Ovary (tissue), 3 donors: ENCODE measurements around the gene SUGP1.

Experiments used
- CTCF ChIP-seq, 3 donors: fragments of 450-650 bp in 2 of 3; fragments of 200-600 bp in 1 of 3; IDR thresholded peaks; one replicate each; pipeline versions ENCODE4 v1.5.1 to v1.8.0; 2016 to 2022; ENCODE audit warnings: antibody characterized with exemption in 3 of 3, mild to moderate bottlenecking in 1 of 3
- POLR2A ChIP-seq: fragments of 450-650 bp; IDR thresholded peaks from one replicate; pipeline ENCODE4 v1.6.1; 2017; ENCODE audit warnings: antibody characterized with exemption, mild to moderate bottlenecking, moderate library complexity
- donor health status: DM: no; HTN: no; CAD: no.

GRCh38 chr19:19271828-19272599 is 48.3 kb downstream of the SUGP1 start:
- TF ChIP-seq POLR2A (no peak), CTCF (IDR thresholded peaks at IDR 0.05) (no peak)
